GM21447 (cell line): ENCODE measurements around the gene KRTAP3-1.
"Not testable (repeated sequence)": the region's sequence is repeated elsewhere in the genome, so short reads cannot be mapped to it uniquely, and the experiment has no call there.

Experiments
- ATAC-seq: cut with Tn5 transposase; IDR thresholded peaks from one replicate; pipeline ENCODE4 v1.9.1; 2021; ENCODE audit not compliant: unreplicated experiment

The KRTAP3-1 gene

DNA sequence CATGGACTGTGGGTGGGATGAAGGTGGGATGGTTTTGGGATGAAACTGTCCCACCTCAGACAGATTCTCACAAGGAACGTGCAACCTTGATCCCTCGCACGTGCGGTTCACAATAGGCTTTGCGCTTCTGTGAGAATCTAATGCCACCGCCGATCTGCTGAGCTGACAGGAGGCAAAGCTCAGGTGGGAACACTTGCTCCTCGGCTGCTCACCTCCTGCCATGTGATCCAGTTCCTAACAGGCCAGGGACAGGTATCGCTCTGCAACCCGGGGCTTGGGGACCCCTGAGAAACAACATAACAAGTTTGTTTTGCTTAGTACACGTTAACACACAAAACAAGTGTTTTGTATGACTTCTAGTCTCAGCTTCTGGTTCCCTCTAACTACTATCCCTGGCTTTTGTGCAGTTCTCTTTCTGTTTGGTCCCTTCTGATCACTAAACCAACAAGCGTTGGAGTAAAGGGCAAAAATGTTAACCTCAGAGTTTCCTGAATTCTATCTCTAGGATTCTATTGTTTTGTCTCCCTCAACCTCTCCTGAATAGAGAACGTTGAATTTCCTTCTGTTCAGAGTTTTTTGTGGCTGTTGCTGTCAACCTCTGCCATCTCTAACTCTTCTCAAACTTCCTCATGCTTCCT, 7.8 kb upstream of the KRTAP3-1 start:
- ATAC-seq, result no peak

DNA sequence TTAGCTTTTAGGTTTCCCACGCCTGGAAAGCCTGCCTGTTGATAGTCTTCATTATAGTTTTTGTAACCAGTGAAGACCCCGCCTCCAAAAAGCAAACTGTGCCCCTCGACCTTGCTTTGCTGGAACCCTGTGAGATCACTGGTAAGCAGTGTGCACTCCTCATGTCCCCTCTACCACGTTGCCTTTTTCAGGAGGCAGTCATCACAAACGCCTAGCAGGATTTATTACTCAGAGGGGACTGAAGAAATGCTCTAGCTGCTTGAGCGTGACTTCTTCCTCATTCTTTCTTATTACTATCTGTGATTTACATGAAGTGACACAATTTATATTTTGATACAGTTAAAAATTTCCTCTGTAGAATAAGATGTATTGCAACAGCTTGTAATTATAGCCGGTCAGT, 6.5 kb upstream of the KRTAP3-1 start:
- no peak for ATAC-seq

DNA sequence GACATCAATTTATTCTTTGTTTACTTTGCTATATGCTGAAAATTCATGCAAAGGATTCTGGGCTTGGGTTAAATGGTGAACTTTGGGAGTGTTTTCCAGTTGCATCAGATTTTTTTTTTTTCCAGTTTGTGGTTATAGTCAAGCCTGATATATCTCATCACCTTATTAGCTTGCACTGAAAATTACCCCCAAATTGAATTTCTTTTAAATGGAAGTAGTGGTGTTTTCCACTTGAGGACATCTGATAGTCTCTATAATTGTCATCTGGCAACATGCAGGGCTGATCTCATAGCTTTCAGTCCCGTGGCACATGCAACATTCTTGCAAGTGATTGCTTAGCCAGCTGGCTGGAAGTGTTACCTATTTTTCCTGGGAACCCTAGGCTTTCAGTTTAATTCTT, 4.7 kb upstream of the KRTAP3-1 start:
- no peak for ATAC-seq

DNA sequence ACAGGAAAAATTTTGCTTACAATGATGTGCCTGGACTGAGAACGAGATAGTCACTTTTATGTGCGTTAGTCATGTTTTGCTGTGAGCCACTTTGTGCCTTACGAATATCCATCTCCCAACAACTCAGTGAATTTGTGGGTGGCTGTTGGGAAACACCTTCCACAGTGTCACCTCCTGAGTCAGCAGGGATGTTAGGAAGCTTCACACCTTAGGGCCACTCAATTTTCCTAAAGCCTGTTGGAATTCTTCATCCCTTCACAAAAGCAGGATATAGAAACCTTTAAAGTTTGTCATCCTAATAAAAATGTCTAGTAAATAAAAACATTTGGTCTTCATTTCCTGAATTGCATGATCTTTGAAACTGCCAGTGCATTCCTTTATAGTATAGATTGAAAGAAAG, 4.3 kb upstream of the KRTAP3-1 start:
- no peak for ATAC-seq

DNA sequence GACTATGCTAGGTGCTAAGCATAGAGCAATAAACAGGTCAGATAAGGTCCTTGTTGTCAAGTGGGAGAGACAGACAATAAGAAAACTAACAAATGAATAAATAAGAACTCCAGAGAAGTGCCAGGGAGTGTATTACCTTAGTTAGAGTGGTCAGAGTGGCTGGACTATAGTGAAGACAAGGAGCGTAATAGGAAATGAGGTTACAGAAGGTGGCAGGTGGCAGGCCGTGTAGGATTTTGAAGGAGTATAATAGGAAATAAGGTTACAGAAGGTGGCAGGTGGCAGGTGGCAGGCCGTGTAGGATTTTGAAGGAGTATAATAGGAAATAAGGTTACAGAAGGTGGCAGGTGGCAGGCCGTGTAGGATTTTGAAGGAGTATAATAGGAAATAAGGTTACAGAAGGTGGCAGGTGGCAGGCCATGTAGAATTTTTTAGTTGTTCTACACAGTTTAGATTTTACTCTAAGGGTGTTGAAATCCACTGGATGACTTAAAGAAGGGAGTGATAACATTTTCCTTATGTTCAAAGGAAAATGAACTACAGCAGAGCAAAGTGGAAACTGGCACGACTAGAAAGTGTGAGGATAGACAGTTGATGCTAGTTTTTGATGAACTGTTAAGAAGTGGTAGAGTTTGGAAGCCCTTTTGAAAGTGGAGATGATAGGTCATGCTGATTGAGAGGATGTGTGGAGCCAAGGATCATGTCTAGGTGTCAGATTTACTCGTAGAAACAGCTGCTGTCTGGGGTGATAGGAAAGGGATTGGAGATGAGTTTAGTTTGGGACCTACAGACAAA, 3.6 kb upstream of the KRTAP3-1 start:
- no peak for ATAC-seq

DNA sequence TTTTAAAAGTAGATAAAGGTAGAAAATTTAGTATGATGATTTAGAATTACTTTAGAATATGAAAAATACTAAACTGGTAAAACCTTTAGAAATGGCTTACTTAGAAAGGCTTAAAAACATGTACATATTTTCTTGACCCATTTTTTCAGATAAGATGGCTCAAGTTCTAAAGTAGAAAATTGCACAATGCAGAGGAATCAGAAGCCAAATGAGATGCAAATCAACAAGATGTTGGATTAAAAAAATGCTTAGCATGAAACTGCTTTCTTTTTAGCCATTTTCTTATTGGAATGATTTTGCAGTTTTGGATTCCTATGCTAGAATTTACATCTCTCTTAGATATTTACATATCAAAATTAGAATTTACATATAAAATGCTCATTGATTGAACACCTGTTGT, 1.5 kb upstream of the KRTAP3-1 start:
- ATAC-seq, result no peak

DNA sequence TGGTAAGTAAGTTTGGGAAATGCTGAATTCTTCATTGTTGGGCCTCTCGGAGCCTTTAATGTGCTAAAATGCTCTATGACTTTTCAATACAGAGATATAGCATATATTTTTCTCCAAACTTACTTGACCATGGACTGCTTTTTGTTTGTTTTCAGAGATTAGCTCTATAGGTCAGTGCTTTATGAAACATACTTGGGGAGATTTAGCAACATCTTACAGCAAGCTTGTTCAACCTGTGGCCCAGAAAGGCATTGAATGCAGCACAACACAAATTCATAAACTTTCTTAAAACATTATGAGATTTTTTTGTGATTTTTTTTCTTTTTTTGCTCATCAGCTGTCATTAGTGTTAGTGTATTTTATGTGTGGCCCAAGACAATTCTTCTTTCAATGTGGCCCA, 1.0 kb upstream of the KRTAP3-1 start:
- ATAC-seq, result no peak

DNA sequence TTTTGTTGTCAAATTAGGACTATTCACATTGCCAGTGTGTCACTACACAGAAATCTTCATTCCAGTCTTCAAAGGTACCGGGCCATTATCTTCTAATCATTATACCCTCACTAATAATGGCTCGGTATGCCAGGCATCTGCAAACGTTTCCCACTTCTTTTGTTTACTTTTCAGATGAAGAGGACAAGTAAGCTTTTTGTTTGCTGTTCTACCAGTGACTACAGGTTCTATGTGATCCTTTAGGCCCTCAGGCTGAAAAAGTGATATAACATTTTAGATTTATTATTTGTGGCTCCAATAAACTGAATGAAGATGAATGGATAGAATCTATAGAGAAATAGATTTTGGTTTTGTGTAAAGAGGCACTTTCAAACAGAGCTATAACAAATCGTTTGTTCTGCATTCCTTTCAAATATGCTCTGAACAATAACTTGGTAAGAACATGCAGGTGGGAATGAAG, 403 bp upstream of the KRTAP3-1 start:
- ATAC-seq, result no peak

DNA sequence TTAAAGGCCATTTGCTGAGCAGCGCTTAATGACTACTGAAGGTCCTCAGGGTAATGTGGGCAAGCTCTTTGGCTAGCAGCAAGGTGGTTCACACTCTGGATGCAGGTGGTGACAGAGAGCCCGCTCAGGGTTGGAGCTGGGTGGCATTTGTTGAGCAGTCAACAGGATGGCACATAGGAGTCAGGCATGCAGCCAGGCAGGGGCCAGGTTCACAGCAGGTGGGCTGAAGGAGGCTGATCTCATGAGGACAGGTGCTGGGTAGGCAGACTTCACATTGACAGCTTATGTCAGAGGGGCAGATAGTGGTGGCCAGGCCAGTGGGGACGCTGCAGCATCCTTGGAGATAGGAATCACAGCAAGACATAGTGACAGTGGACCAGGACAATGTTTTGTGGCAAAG, 4.5 kb downstream of the KRTAP3-1 start:
- no peak for ATAC-seq

DNA sequence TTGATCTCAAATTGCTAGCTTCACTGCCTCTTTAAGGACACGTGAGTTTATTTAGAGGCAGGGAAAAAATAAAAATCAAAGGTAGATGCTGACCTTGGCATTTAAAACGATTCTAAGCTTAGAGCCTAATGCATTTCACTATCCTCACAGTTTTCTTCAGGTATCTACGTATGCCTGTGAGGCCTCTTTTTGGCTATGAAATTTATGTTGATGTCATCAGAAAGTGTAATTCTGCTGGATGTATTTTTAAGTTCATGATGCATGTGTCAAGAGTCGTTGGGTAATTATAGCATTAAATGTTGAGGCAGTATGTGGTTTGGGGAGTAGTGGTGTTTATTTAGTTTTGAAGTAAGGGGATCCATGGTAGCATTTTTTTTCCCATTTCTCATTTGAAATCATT, 5.0 kb downstream of the KRTAP3-1 start:
- no peak for ATAC-seq

DNA sequence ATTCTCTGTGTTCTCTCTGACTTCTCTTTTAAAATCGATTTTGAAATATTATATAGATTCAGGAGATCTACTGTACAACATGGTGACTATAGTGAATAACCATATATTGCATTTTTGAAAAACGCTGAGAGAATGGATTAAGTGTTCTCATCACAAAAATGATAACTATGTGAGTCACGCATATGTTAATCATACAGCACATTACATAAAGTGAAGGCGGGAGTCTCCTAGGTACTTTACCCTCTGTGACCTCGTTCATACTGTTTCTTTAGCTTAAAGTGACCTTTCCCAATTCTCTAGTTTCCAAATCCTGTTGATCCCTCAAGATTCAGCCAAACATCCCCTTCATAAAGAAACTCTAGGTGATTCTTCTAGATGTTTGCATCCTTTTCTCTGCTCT, 6.1 kb downstream of the KRTAP3-1 start:
- ATAC-seq, result no peak

DNA sequence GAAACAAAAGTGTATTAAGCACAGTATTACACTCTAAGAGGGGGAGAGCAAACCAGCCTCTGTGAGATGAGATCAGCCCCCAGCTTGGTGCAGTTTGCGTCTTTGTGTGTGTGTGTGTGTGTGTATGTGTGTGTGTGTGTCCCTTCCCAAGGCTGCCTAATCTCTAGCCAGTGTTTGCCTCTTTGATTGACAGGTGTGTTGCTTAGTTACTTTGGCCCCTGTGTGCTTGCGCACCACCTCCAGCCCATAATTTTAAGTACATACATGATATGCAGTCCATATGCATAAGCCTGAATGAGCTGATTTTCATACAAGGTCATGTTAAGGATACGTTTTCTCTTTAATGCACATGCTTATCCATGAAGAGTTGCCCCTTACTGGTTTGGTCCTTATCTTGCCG, 7.1 kb downstream of the KRTAP3-1 start:
- ATAC-seq, result no peak

DNA sequence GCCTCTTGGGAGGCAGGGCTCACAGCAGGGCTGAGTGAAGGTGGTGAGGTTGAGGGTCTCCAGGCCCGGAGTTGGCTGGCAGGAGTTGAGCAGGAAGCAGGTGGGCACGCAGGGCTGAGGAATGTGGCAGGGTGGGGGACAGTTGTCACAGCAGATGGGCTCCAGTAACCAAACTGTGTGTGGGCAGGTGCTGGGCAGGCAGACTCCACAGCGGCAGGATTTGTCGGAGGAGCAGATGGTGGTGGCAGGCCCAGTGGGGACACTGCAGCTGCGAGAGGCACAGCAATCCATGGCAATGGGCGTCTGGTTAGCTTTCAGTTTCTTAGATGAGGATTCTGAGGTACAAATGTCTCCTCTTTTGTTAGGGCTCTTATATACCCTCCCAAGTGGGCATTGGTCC, 9.4 kb downstream of the KRTAP3-1 start, which contains the start of gene KRTAP3-2:
TSS of gene KRTAP3-2 (minus strand) at position 344 of the 400 bp plus-strand sequence. CDS start at position 291, 53 bp downstream.
- ATAC-seq, result not testable (repeated sequence)

DNA sequence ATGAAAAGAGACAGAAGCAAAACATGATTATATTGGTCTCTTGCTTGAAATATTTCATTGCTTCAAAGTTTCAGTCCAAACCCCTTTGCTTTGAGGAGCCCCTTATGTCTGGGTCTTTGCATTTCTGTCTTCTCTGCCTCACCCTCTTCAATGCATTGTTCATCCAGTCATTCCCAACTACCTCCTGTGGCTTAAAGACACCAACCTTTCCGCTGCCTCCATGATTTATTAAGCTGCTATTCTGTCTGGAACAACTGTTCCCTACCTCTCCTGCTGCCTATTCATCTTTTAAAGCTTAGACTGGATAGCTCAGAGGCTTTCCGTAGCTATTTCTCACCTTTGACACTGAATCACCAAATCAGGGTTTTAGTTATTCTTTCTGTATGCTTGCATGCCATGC, 11.6 kb downstream of the KRTAP3-1 start:
- ATAC-seq, result no peak

DNA sequence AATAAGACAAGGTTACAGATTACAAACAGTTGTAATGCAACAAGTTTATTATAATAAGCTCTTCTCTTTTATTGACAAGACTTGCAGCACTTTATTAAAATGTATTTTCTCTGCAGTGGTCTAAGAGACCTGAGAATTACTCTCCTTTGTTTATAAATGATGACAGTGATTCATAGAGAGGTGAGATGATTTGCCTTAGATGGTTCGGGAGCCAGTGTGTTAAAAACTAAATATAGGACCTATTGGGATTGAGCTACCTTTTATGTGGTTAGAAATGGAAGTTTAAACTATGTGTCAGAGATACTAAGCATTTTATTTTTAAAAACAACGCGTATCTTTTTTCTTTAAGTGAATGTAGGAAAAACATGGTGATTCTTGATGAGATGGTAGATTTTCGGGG, 12.1 kb downstream of the KRTAP3-1 start:
- no peak for ATAC-seq

DNA sequence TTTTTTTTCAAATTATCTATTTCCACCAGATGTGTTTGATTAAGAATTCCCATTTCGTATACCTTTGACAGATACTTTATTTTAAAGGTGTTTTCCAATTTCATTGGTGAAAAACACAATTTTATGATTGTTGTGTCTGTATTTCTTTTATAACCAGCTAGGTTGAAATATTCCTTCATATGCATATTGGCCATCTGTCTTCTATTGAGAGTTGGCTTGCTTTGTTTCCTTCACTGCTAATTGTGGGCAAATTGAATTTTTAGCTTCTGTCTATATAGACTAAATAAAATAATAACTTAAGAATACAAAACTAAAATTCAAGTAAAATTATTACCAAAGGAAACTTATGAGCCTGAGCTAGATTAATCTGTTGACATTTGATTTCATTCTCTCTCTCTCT, 13.8 kb downstream of the KRTAP3-1 start:
- no peak for ATAC-seq

DNA sequence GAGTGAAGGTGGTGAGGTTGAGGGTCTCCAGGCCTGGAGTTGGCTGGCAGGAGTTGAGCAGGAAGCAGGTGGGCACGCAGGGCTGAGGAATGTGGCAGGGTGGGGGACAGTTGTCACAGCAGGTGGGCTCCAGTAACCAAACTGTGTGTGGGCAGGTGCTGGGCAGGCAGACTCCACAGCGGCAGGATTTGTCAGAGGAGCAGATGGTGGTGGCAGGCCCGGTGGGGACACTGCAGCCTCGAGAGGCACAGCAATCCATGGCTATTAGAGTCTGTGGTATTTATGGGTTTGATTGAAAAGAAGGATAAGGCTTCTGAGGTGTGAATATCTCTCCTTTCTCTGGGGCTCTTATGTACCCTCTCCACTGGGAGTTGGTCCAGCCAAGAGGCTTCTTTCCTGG, 15.1 kb downstream of the KRTAP3-1 start, which contains the start of gene KRTAP3-3:
TSS of gene KRTAP3-3 (minus strand) at position 326 of the 400 bp plus-strand sequence. CDS start at position 259, 67 bp downstream.
- ATAC-seq, result no peak

DNA sequence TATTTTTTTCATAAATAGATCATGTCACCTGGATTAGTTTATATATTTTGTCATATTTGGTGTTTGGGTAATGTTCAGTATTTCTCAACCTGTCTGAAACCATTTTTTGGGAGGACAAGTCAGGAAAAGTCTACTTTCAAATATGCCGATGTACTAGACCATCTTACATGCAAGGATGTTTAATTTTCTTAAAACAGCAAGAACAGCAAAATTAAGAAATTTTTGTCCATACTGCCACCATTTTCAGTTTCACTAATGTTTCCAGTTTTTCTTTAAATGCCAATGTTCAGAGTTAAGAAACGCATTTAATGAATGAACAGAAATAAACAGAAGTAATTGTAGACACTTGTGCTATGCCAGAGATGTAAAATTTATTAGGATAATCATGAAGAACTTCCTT, 15.8 kb downstream of the KRTAP3-1 start:
- ATAC-seq, result no peak

DNA sequence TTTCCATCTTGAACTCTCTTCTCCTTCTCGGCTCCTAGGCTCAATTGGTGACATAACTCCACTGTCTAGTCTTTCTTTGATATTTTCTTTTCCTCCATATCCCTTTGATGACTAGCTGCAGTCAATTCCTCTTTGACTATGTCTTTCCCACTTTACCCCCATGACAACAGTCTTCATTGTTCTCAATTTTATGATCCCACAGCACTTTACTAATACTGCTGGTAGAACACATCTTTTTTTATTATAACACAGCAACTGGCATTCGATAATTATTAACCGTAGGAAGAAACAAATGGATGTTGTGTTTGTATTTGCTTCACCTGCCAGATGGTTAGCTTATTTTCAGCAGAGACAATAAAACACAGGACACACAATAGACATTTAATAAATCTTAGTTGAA, 16.3 kb downstream of the KRTAP3-1 start:
- ATAC-seq, result no peak

DNA sequence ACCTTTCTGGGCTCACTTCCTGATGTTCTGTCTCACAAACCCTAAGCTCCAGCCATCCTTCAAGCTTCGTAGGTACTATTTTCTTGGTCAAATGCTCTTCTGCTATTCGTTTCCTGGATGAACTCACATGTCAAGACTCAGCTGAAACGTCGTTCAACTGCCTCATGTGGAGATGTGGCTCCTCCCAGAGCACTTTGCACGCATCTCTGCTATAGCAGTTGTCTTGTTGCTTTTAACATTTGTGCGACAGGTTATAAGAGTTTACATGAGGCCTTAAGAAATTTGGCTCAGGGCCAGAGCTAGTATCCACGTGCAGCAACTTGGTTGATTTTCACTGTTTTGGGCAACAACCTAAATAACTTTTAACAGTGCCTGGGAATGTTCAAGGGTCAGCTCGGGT, 22.0 kb downstream of the KRTAP3-1 start:
- no peak for ATAC-seq

DNA sequence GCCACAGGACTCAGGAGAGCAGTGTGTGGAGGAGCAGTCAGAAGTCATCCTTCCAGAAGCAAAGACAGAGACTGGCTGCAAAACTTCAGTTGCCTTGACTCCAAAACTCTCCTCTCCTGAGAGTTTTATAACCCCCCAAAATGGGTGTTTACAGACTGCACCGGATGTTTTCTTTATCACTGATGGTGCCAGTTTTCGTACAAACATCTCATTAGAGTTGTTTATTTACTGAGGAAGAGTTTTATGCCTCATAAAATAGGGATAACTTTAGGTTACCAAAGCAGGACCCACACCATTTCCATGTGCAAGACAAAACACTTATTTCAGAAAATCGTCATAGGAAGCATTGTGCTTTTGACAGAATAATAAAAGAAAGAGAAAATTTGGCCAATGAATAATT, 24.7 kb downstream of the KRTAP3-1 start, which contains the start of gene KRT40:
TSS of gene KRT40 (minus strand) at position 101 of the 400 bp plus-strand sequence. CDS start at position 48, 53 bp downstream.
- ATAC-seq, result no peak

DNA sequence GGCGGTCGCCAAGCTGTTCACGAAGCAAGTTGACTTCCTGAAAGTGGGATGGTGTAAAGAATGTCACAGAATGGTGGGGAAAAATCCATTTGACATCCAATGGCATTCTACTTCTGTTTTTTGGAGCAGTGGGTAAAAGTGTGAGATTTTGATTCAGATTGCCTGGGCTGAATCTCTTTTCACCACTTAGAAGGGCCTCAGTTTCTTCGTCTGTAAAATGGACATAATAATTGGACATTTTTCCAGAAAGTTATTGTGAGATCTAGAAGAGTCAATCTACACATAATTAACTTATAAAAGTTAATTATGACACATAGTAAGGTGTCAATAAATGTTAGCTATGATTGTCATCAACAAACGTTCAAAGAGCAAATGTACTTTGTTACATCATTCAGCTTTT, 27.8 kb downstream of the KRTAP3-1 start:
- no peak for ATAC-seq
